Measurements from ENCODE around the gene FBL.

- TF ChIP-seq, protein P1, sequence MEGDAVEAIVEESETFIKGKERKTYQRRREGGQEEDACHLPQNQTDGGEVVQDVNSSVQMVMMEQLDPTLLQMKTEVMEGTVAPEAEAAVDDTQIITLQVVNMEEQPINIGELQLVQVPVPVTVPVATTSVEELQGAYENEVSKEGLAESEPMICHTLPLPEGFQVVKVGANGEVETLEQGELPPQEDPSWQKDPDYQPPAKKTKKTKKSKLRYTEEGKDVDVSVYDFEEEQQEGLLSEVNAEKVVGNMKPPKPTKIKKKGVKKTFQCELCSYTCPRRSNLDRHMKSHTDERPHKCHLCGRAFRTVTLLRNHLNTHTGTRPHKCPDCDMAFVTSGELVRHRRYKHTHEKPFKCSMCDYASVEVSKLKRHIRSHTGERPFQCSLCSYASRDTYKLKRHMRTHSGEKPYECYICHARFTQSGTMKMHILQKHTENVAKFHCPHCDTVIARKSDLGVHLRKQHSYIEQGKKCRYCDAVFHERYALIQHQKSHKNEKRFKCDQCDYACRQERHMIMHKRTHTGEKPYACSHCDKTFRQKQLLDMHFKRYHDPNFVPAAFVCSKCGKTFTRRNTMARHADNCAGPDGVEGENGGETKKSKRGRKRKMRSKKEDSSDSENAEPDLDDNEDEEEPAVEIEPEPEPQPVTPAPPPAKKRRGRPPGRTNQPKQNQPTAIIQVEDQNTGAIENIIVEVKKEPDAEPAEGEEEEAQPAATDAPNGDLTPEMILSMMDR (IDR thresholded peaks at IDR 0.05; ENCODE audit: low read depth, low read length) = no peak
- no peak for TF ChIP-seq EZH2phosphoT487 (IDR thresholded peaks at IDR 0.05; ENCODE audit: low read depth)
Measured at GRCh38 chr19:39827216-39827615, 19.0 kb downstream of the FBL start.
